Brain microvascular endothelial cell (primary cell): ENCODE measurements around the gene CALR3.

ENCODE experiments used
- DNase-seq: peaks from one replicate; pipeline ENCODE4 v3.0.0-alpha.2; 2020
- H3K27ac ChIP-seq: fragments of 250-450 bp; sonication (Bioruptor Pico); 2 replicates; pipeline ENCODE4 v1.5.1; 2020; ENCODE audit warnings: mild to moderate bottlenecking, moderate library complexity
- H3K27me3 ChIP-seq: fragments of 250-450 bp; sonication (Bioruptor Pico); replicated peaks from 2 replicates; pipeline ENCODE4 v1.5.1; 2020; ENCODE audit warnings: mild to moderate bottlenecking
- H3K36me3 ChIP-seq: fragments of 250-450 bp; sonication (Bioruptor Pico); replicated peaks from 2 replicates; pipeline ENCODE4 v1.5.1; 2020; ENCODE audit warnings: mild to moderate bottlenecking
- H3K4me3 ChIP-seq: 2 replicates; pipeline ENCODE4 v1.5.1; 2011; ENCODE audit warnings: low read depth, mild to moderate bottlenecking, control low read depth, low read length, moderate library complexity
- in situ Hi-C: cut with HindIII; loops from 2 replicates; pipeline ENCODE4 v1.10.0; 2017; ENCODE audit warnings: low sequenced_read_pairs, low pct_ligation_motif_present
- TF ChIP-seq, protein P1 (sequence below): IDR thresholded peaks from 2 replicates; pipeline ENCODE4 v1.5.1; 2011; ENCODE audit warnings: low read depth, mild to moderate bottlenecking, moderate library complexity, low read length, control low read depth, inconsistent platforms; ENCODE audit errors: missing control alignments

Gene CALR3

DNA sequence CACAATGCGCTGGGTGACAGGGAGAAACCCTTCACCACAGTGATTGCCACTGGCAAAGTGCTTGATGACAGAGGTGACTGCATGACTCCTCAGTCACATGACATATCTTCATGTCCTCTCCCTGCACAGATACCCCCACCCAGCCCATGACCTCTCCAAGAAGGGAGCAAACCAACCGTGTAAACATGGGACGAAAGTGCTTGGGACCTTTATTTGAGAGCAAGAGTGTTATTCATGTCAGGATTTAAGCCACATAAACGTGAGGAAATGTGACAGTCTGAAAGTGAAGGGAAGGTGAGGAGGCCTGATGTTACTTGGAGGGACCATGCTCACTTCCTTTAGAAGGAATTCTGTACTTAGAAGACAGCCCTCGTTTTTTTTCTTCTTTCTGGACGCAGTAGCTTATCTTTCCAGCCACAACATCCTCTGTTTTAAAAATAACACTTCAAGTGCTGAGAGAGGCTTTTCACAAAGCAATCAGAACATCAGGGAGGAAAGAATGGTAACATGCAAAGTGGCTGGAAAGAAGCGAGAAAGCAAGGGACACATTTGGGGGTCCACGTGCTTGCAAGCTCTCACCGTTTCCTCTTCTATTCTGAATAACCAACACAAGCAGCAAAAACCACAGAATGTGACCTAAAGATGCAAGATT is 59.8 kb downstream of the CALR3 start:
- Histone ChIP-seq H3K27ac (peak overlapping the region; percentile 88), H3K27me3 (no peaks in the 10 kb centered on the region), H3K36me3 (peaks cover 20% of the 10 kb centered on the region), H3K4me3 (no peak overlapping the region)
- TF ChIP-seq, protein P1, sequence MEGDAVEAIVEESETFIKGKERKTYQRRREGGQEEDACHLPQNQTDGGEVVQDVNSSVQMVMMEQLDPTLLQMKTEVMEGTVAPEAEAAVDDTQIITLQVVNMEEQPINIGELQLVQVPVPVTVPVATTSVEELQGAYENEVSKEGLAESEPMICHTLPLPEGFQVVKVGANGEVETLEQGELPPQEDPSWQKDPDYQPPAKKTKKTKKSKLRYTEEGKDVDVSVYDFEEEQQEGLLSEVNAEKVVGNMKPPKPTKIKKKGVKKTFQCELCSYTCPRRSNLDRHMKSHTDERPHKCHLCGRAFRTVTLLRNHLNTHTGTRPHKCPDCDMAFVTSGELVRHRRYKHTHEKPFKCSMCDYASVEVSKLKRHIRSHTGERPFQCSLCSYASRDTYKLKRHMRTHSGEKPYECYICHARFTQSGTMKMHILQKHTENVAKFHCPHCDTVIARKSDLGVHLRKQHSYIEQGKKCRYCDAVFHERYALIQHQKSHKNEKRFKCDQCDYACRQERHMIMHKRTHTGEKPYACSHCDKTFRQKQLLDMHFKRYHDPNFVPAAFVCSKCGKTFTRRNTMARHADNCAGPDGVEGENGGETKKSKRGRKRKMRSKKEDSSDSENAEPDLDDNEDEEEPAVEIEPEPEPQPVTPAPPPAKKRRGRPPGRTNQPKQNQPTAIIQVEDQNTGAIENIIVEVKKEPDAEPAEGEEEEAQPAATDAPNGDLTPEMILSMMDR: no peak
- in situ Hi-C loops: no loop called here
- no peak for DNase-seq

DNA sequence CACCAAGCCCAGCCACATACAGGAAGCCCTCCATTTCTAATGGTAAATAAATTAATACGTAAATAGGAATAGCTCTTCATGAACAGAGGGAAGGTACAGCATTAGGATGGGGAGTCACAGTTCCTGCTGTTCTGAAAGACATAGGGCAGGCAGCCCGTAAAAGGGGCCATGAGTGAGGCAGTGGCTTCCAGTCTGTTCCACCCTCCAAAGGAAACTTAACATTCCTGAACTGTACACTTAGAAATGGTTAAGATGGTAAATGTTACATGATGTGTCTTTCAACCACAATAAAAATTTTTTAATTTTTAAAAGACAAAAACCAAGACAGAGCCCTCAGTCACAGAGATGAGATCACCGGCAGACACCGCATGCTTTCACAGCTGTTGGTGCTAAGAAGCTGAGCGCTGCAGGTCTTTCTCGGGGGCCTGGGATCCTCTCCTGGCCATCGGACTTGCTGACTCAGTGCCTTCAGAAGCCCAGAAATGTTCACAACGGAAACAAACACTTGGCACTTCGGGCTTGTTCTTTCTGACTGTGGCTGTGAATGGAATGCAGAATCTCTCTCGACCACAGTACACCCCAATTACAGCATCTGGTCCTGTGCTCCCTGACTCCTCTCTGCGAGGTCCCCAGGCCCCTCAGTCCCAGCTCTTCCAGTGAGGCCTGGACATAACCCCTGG is 60.6 kb downstream of the CALR3 start:
- peaks cover 21% of the 10 kb centered on the region for H3K36me3 ChIP-seq
- in situ Hi-C loops: no loop called here
- DNase-seq: peak; percentile 99
- no peaks in the 10 kb centered on the region for H3K27me3 ChIP-seq
- H3K4me3 ChIP-seq: no peak overlapping the region
- H3K27ac ChIP-seq: peak overlapping the region; percentile 88
- TF ChIP-seq, protein P1: no peak

DNA sequence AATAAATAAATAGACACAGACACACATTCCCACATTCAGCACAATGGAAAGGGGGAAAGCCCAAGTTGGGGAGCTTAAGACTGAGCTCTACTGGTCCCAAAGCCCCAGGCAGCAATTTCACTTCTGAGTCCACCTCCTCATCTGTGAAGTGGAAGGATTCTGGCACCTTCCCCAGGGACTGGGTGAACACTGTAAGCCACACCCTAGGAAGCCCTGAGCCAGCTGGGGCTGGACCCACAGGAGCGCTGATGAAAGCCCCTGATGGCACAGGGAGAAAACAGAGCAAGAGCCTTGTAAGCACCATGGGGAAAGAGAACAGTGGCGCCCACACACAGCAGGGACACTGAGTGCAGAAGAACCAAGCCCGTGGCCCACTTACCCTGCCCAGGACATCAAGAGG is 62.0 kb downstream of the CALR3 start:
- DNase-seq: no peak
- TF ChIP-seq, protein P1: no peak
- Histone ChIP-seq H3K27me3 (no peaks in the 10 kb centered on the region), H3K27ac (peak overlapping the region; percentile 88), H3K36me3 (peaks cover 25% of the 10 kb centered on the region), H3K4me3 (no peak overlapping the region)
- in situ Hi-C loops: no loop called here

DNA sequence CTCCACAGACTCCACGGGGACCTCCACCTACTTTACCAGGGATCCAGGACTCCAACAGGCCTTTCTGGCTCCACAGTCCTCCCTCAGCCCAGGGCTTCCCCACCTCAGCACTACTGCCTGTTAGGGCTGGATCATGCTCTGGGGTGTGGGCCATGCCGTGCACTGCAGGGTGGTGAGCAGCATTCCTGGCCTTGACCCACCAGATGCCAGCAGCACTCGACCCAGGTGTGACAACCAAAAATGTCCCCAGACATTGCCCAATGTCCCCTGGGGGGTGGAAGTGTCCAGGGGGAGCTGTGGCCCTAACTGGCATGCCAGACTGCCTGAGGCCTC is 66.2 kb downstream of the CALR3 start:
- H3K27ac ChIP-seq: no peak overlapping the region
- in situ Hi-C loops: no loop called here
- H3K4me3 ChIP-seq: no peak overlapping the region
- no peak for DNase-seq
- H3K27me3 ChIP-seq: no peaks in the 10 kb centered on the region
- peaks cover 38% of the 10 kb centered on the region for H3K36me3 ChIP-seq
- TF ChIP-seq, protein P1: no peak

DNA sequence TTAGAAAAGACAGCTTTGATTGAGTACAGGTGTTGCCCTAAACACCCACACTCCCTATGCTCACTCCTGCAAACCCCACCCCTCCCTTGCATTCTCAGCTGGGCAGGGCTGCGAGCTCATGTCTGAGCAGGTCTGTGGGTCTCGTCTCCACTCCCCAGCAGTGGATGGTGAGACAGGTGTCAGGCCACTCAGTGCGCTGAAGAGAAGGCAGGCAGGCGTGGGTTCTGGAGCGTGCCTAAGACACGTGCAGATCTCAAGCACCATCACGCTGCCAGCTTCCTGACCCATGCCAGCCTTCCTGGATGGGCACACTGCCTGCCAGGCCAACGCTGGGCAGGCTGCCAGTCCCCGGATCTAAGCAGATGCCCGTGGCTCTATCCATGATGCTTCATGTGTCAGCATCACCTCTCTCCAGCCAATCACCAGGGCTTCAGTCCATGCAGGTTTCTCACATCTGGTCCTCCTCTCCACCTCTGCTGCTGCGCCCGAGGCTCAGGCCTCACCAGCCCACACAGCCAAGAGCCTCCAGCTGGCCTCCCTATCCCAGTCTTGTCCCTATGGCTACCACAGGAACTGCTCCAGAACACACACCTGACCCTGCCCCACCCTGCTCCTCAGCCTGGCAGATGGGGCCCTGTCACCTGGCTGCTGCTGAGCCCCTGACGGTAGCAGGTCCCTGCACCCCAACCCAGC is 66.8 kb downstream of the CALR3 start:
- Histone ChIP-seq H3K27me3 (no peaks in the 10 kb centered on the region), H3K27ac (no peak overlapping the region), H3K4me3 (no peak overlapping the region), H3K36me3 (peaks cover 40% of the 10 kb centered on the region)
- DNase-seq: no peak
- in situ Hi-C loops: no loop called here
- TF ChIP-seq, protein P1: no peak
